ENCODE results near the gene PATZ1. TPM values are rescaled to one million over a fixed set of nuclear protein-coding genes. Genes with fewer than 3 reads are reported as not detected.
A peak's percentile ranks its signal among the peaks of the same experiment; 100 is the strongest.
"Not testable (repeated sequence)": the region's sequence is repeated elsewhere in the genome, so short reads cannot be mapped to it uniquely, and the experiment has no call there.

The PATZ1 gene, protein sequence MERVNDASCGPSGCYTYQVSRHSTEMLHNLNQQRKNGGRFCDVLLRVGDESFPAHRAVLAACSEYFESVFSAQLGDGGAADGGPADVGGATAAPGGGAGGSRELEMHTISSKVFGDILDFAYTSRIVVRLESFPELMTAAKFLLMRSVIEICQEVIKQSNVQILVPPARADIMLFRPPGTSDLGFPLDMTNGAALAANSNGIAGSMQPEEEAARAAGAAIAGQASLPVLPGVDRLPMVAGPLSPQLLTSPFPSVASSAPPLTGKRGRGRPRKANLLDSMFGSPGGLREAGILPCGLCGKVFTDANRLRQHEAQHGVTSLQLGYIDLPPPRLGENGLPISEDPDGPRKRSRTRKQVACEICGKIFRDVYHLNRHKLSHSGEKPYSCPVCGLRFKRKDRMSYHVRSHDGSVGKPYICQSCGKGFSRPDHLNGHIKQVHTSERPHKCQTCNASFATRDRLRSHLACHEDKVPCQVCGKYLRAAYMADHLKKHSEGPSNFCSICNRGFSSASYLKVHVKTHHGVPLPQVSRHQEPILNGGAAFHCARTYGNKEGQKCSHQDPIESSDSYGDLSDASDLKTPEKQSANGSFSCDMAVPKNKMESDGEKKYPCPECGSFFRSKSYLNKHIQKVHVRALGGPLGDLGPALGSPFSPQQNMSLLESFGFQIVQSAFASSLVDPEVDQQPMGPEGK
- total RNA-seq (2014; rRNA removed; shearing (Covaris generic)): 14.2 and 14.7 TPM in 2 replicates
- 17.3 and 18.4 TPM in 2 replicates for polyA plus RNA-seq (2014; cell fraction: nucleus; rRNA removed)

DNA sequence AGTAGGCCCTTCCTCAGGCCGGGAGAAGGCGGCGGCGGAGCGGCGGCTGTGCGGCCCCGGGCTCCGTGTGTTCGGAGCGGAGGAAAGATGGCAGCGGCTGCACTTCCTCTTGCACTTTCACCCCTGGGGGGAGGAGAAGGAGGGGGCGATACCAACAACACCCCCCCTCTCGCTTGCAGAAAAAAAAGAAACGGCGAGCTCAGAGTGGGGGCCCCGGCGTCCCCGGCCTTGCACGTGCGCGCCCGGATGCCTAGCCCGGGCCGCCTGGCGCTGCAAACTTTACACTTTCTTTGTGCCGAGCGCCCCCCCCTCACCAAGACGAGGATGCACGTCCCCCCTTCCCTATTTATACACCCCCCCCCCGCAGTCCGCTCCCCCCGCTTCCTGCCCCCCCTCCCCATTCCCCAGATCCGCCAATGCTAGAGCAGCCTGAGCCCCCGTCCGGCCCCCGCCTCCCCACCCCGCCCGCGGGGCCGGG, at the start of gene PATZ1:
Gene PATZ1 (minus strand): TSS at position 92 of the 478 bp plus-strand sequence. CDS start 744 bp downstream, outside the sequence.
- DNase-seq (ENCODE audit: extremely low read depth, low read depth): peak; percentile 69

DNA sequence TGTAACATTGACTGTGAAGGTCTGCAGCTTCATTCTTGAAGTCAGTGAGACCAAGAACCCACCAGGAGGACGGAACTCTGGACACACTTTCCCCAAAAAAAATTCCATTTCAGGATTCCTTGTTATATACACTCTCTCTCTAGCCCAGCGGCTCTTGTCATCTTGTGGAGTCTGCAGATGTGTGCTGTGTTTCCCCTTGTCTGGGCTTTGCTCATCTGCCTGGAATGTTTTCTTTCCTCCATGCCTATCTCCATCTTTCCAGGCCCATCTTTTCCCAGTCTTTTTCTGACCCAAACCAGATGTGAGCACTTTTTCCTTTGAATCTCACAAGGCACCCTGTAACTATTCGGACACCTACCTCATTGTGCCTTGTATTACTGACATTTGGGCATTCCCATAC, 48.2 kb upstream of the PATZ1 start:
- no peak for DNase-seq (ENCODE audit: extremely low read depth, low read depth)

DNA sequence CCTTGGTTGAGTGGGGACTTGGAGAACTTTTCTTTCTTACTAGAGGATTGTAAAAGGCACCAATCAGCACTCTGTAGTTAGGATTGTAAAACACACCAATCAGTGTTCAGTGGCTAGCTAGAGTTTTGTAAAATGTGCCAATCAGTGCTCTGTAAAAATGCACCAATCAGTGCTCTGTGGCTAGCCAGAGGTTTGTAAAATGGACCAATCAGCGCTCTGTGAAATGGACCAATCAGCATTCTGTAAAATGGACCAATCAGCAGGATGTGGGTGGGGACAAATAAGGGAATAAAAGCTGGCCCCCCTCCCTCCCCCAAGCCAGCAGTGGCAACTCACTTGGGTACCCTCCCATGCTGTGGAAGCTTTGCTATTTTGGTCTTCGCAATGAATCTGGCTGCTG, 47.7 kb upstream of the PATZ1 start:
- no peak for DNase-seq (ENCODE audit: extremely low read depth, low read depth)

DNA sequence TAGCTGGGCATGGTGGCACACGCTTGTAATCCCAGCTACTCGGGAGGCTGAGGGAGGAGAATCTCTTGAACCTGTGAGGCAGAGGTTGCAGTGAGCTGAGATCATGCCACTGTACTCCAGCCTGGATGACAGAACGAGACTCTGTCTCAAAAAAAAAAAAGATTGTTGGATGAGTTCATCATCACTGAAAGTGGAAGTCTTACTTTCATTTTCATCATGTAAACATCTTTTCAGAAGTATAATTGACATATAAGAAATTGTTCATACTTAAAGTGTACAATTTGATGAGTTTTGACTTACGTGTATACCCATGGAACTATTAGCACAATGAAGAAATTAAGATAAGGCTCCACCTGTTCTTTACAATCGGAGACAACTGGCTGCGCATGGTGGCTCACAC, 32.5 kb upstream of the PATZ1 start:
- DNase-seq (ENCODE audit: extremely low read depth, low read depth): not testable (repeated sequence)

DNA sequence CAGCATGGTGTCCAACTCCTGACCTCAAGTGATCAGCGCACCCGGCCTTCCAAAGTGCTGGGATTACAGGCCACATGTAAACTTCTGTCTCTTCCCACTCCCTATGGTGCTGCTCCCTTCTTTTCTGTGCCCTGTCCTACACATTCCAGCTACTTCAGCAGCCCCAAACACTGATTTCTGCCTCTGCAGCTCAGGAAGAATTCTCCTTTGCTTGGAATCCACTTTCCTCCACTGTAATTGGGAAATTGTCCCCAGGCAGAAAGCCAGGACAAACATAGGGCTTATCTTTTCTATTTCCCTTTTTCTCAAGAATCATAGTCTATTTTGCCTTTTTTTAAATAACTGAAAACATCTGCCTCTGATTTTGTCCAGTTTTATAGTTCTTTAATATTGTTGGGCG, 32.0 kb upstream of the PATZ1 start:
- DNase-seq (ENCODE audit: extremely low read depth, low read depth): no peak

DNA sequence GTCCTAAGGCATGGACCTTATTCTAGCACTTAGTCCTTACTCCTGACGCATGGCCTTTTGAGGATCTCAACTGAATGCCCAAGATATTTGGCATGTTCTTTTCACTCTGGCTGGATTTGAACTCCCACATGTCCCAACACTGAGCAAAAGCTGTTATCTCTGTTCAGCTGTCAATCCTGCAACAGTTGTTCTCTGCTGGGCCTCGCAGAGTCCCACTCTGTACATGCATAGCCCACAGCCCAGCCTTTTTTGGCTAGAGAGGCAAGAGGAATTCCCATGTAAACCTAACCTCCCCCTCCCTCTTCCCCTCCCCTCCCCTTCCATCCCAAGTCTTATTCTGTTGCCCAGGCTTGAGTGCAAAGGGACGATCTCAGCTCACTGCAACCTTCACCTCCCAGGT, 31.5 kb upstream of the PATZ1 start:
- DNase-seq (ENCODE audit: extremely low read depth, low read depth): no peak

DNA sequence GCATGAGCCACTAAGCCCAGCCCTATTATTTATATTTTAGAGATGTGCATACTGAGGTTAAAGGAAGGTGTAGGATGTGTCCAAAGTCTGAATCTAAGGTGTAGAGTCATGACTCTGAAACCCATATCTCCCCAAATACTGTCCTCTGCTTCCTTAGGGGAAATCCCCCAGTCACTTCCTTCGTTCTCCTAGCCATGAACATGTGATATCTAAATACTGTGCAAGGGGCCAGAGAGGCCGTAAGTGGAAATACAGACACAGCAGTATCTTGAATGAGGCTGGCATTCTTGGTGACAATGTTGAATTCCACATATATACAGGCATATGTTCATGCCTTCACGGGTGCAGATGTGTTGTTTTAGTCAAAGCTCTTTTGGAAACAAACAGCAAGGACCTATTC, 21.3 kb upstream of the PATZ1 start:
- DNase-seq (ENCODE audit: extremely low read depth, low read depth): no peak

DNA sequence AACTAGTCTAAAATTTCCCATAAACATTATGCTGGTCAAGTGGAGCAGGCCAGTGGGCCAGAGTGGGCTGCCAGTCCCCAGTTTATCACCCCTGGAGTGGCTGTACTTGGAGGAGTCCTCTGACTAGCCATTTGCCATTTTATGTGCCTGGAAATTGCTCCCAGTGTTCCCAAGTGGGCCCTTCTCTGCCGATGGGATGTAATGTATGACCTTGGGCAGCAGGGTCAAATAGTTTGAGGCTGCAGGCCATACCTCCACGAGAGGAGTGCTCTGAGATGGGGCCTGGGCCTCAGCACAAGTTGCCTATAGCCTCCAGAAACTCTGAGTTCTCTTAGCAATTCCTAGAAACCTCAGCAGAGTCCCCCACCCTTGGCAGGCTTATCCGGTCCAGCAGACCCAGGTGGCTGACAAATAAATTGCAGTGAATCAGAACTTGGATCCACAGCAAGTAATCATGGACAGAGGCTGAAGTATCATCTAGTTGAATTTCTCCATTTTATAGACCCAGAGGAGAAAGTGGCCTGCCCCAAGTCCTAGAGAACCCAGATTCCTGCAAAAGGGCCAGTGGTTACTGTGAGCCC, 17.8 kb upstream of the PATZ1 start:
- DNase-seq (ENCODE audit: extremely low read depth, low read depth): no peak

DNA sequence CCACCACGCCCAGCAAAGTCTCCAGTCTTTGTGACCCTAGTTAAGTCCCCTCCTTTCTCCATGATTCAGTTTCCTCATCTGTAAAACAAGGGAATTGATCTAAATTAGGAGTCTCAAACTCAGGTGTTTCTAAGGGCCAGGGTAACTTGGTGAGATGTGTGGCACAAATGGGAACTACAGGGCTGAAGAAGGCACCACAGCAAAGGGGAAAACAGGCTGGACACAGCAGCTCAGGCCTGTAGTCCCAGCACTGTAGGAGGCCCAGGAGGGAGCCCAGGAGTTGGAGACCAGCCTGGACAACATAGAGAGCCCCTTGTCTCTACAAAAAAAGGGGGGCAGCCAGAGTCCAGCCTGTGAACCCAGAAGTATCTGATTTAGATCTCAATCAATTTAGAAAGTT, 15.6 kb upstream of the PATZ1 start:
- no peak for DNase-seq (ENCODE audit: extremely low read depth, low read depth)

DNA sequence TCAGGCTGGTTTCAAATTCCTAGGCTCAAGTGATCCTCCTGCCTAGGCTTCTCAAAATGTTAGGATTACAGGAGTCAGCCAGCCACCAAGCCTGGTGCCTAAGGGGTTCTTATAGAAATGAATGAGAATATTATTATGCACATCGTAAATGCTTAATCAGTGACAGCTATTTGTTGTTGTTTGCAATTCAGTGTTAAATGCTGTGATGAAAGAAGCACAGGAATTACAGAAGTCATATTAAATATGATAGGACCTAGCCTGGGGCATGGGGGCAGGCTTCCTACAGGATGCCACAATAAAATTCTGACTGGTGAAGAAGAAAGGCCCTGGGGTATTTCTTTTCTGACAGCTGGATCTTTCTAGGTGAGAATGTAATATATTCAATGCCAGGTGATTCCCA, 13.9 kb upstream of the PATZ1 start:
- DNase-seq (ENCODE audit: extremely low read depth, low read depth): no peak

DNA sequence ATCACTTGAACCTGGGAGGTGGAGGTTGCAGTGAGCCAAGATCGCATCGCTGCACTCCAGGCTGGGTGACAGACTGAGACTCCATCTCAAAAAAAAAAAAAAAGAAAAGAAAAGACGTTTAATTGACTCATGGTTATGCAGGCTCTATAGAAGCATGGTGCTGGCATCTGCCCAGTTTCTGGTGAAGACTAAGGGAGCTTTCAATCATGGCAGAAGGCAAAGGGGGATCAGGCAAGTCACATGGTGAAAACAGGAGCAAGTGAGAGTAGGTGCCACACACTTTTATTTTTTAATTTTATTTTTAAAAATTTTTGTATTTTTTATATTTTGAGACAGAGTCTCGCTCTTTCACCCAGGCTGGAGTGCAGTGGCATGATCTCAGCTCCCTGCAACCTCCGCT, 8.4 kb upstream of the PATZ1 start:
- DNase-seq (ENCODE audit: extremely low read depth, low read depth): no peak

DNA sequence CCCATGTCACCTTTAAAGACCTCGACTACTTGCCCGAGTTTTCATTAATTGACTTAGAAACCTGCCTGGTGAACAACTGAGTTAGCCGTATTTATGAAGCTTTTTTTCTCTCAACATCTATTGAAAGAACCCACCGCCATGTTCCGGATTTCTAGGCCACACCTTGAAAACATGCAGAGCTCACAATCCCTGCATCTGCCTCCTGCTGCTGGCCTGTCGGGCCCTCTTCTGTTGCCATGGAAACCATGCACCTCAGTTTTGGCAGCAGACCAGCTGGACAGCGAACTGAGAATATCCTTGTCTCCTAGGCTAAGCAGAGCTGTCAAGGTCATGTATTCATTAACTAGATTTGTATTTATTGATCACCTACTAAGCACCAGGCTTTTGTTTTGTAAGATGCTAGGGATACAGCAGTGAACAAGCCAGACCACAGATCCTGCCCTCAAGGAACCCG, 4.3 kb upstream of the PATZ1 start:
- DNase-seq (ENCODE audit: extremely low read depth, low read depth): no peak

DNA sequence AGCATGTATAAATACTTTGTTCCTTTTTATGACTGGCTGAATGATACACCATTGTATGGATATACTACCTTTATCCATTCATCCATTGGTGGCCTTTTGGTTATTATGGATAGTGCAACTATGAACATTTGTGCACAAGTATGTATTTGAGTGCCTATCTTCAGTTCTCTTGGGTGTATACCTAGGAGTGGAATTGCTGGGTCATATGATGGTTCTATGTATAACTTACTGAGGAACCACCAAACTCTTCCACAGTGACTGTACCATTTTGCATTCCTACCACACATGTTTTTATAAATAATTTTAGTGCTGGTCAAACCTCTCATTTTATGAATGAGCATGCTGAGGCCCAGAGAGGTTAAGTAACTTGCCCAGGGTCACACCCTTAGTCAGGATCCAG, 3.8 kb upstream of the PATZ1 start:
- DNase-seq (ENCODE audit: extremely low read depth, low read depth): no peak

DNA sequence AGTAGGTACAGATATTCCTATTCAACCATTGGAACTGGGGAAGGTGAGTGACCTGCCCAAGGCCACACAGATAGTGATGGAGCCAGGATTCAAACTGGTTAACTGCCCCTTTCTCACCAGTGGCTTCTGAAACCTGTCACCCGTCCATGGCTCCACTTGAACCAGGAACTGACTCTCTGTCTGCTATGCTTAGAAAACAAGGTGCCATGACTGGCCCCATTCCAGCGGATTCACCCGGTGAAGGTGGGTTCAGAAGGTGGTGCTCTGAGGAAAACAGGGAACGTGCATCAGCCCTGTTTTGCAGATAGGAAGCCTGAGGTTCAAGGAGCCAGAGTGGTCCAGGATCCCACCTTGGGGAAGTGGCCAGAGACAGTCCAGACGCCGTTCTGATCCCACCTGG, 2.6 kb upstream of the PATZ1 start:
- no peak for DNase-seq (ENCODE audit: extremely low read depth, low read depth)

DNA sequence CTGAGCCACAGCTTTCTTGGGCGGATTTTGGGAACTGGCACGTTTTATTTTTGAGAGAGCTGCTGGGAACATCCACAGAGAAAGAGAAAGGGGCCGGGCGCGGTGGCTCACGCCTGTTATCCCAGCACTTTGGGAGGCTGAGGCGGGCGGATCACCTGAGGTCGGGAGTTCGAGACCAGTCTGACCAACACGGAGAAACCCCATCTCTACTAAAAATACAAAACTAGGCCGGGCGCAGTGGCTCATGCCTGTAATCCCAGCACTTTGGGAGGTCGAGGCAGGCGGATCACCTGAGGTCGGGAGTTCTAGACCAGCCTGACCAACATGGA, 1.8 kb upstream of the PATZ1 start:
- not testable (repeated sequence) for DNase-seq (ENCODE audit: extremely low read depth, low read depth)

DNA sequence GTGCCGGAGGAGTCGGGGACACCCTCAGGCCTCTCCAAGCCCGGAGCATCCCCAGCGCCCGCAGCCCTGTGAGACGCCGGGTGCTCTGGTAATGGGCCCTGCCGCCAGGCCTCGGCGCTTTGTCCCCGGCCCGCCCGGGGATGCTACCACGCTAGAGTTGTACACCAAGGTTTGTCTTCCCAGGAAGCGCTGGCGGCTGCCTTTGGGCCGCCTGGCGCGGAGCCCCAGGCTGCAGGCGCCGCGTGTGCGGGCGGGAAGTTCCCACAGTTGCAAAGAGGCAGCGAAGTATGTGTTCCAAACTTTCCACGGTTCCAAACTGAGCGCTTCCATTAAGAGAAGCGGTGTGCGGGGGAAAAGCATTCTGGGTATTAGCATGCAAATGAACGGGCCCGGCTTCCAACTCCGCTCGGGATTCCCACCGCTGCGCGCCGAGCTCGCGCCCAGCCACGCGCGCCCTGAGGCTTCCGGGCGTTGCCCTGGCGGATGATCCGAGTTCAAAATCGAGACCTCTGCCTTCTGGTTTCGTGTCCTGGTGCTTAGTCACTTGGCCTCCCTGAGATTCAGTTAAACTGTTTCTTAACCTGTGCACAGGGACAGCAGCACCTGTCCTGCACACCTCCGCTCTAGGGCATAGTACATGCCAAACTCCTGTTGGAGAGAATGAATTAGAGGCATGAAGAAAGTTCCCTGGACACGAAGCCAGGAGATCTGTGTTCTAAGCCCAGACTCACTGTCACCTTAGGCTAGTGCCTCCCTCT, 1.3 kb upstream of the PATZ1 start:
- DNase-seq (ENCODE audit: extremely low read depth, low read depth): peak; percentile 41

DNA sequence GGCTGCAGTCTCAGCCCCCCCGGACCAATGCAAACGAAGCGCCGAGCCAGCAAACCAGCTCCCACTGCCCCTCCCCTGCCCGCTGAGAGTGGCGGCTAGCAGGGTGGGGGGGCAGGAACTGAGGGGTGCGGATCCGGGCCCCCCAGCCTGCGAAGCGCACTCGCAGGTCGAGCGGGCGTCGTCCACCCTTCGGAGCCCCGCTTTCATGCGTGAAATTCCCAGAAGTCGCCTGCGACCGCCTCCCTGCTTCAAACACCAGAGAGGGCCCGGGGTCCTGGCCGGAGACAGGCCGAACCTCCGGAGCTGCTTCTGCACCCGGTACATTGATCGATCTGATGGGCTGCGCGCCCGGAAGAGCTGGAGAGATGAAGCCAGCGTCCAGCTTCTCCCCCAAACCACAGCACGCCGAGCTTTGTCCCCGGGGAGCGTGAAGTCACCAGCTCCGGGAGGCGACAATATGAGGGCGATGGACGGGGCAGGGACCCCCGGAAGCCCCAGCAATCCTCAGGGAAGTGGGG, 646 bp upstream of the PATZ1 start:
- peak; percentile 27 for DNase-seq (ENCODE audit: extremely low read depth, low read depth)

DNA sequence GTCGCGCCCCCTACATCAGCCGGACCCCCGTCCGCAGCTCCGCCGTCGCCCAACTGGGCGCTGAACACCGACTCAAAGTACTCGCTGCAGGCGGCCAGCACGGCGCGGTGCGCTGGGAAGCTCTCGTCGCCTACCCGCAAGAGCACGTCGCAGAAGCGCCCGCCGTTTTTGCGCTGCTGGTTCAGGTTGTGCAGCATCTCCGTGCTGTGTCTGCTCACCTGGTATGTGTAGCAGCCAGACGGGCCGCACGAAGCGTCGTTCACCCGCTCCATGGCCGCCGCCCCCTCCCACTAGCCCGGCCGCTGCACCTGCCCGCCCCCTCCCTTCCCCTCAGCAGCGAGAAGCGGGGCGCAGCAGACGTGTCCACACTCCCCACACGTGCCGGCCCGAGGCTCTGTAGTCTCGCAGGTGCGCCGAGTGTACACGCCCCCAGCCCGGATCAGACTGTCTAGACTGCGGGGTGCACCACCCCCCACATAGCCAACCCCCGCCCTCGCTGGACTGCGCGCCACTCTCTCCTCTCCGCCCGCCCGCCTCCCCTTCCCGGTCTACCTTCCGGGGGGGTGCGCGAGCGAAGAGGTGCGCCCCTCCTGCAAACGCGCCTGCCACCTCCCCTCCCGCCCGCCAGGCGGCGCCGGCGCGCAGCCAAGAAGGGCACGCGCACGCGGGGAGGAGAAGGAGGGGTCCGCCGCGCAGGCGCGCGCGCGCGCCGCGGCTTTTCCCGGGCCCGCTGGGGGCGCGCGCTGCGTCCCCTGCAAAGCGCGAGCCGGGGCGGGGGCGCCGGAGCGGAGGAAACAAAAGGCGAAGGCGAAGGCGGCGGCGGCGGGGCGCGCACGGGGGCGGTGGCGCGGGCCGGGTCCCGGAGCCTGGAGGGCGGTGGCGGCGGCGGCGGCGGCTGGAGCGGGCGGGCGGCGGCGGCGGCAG, 553 bp downstream of the PATZ1 start:
- peak; percentile 70 for DNase-seq (ENCODE audit: extremely low read depth, low read depth)

DNA sequence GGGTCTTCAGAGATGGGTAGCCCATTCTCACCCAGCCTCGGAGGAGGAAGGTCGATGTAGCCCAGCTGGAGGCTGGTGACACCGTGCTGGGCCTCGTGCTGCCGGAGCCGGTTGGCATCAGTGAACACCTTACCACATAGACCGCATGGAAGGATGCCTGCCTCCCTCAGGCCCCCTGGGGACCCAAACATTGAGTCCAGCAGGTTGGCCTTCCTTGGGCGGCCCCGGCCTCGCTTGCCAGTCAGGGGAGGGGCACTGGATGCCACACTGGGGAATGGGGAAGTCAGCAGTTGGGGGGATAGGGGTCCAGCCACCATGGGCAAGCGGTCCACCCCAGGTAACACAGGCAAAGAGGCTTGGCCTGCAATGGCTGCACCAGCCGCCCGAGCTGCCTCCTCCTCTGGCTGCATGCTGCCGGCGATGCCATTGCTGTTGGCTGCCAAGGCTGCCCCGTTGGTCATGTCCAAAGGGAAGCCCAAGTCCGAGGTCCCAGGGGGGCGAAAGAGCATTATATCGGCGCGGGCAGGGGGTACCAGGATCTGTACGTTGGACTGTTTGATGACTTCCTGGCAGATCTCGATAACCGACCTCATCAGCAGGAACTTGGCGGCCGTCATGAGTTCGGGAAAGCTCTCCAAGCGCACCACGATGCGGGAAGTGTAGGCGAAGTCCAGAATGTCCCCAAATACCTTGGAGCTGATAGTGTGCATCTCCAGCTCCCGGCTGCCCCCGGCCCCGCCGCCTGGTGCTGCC, 1.4 kb downstream of the PATZ1 start:
- DNase-seq (ENCODE audit: extremely low read depth, low read depth): no peak
